HCT116 (cell line): ENCODE results near the gene DNAJB8. TPM values are rescaled to one million over a fixed set of nuclear protein-coding genes. Genes with fewer than 3 reads are reported as not detected.
A peak's percentile ranks its signal among the peaks of the same experiment; 100 is the strongest.

Source experiments
- ATAC-seq: fragments of 200-7000 bp; cut with Tn5 transposase; 2 replicates; pipeline ENCODE4 v1.9.1; 2020; ENCODE audit warnings: mild to moderate bottlenecking, moderate library complexity
- BruUV-seq: library from RNA; stranded (reverse); fragments of 400-500 nt; replicated peaks from 2 replicates; lab custom pipeline; 2021; lab: Mats Ljungman, UMichigan
- CTCF ChIA-PET: fragments of 300-600 bp; sonication (Branson Sonifier 250); formaldehyde crosslinking; loops from one replicate; lab custom pipeline; 2021; ENCODE audit warnings: antibody characterized with exemption; lab: Charles Lee
- POLR2A ChIA-PET: fragments of 300-600, 350-600 bp; sonication (Branson Sonifier 250); formaldehyde crosslinking; loops from one replicate; lab custom pipeline; 2021; ENCODE audit warnings: antibody characterized with exemption; lab: Charles Lee
- RAD21 ChIA-PET, 2 experiments: fragments of 300-600 bp; sonication (Branson Sonifier 250); formaldehyde crosslinking; loops; one replicate each; lab custom pipeline; 2023; ENCODE audit warnings: low total read pairs in 2 of 2; ENCODE audit not compliant: uncharacterized antibody in 2 of 2, unreplicated experiment in 2 of 2, low non-redundant PET in 1 of 2; lab: Charles Lee
- DNase-seq: peaks from one replicate; pipeline ENCODE4 v3.0.0-alpha.2; 2010; ENCODE audit warnings: low read depth, low spot score
- H2AFZ ChIP-seq: fragments of 200-600 bp; shearing (Covaris generic), sonication (generic); 2 replicates; pipeline ENCODE4 v1.6.1; 2017; ENCODE audit warnings: low read depth, mixed run types, mixed read lengths, antibody characterized with exemption, low read length; ENCODE audit not compliant: poor library complexity, severe bottlenecking
- H3K27ac ChIP-seq: 2 replicates; pipeline ENCODE4 v1.5.1; 2012; ENCODE audit warnings: low read depth, low read length
- H3K27me3 ChIP-seq: fragments of 200-600 bp; sonication (generic); 2 replicates; pipeline ENCODE4 v1.6.1; 2016; ENCODE audit warnings: mixed run types, low read length, mixed read lengths; ENCODE audit not compliant: insufficient read depth
- H3K36me3 ChIP-seq, 2 experiments: fragments of 200-500 bp in 1 of 2; fragments of 200-600 bp in 1 of 2; sonication (Bioruptor generic) in 1 of 2; sonication (generic) in 1 of 2; 2 replicates each; pipeline versions ENCODE4 v1.5.1 to v1.6.1; 2014 to 2016; ENCODE audit warnings: low read length in 2 of 2, inconsistent platforms in 1 of 2, mixed read lengths in 1 of 2, mixed run types in 1 of 2; ENCODE audit not compliant: insufficient read depth in 2 of 2, control insufficient read depth in 1 of 2
- H3K4me1 ChIP-seq, 2 experiments: fragments of 200-600 bp in 1 of 2; sonication (generic) in 1 of 2; 2 replicates each; pipeline versions ENCODE4 v1.5.1 to v1.6.1; 2012 to 2017; ENCODE audit warnings: low read length in 2 of 2, inconsistent platforms in 1 of 2, mild to moderate bottlenecking in 1 of 2, mixed read lengths in 1 of 2, mixed run types in 1 of 2, moderate library complexity in 1 of 2; ENCODE audit not compliant: insufficient read depth in 2 of 2, control insufficient read depth in 1 of 2
- H3K4me2 ChIP-seq: fragments of 200-600 bp; sonication (generic); 2 replicates; pipeline ENCODE4 v1.6.1; 2017; ENCODE audit warnings: mixed run types, low read length, mixed read lengths
- H3K4me3 ChIP-seq, 2 experiments: fragments of 200-600 bp in 1 of 2; sonication (generic) in 1 of 2; replicated peaks in 1 of 2; 2 replicates each; pipeline ENCODE4 v1.5.1; 2011 to 2016; ENCODE audit warnings: low read length in 2 of 2, control low read depth in 1 of 2, low read depth in 1 of 2, mild to moderate bottlenecking in 1 of 2, mixed read lengths in 1 of 2, mixed run types in 1 of 2
- H3K79me2 ChIP-seq: fragments of 200-600 bp; sonication (generic); 2 replicates; pipeline ENCODE4 v1.6.1; 2017; ENCODE audit warnings: mild to moderate bottlenecking, mixed run types, low read length, moderate library complexity, mixed read lengths; ENCODE audit not compliant: insufficient read depth
- H3K9ac ChIP-seq: fragments of 200-600 bp; sonication (generic); 2 replicates; pipeline ENCODE4 v1.6.1; 2016; ENCODE audit warnings: low read length, mixed read lengths
- H3K9me2 ChIP-seq: fragments of 200-600 bp; sonication (generic), shearing (Covaris generic); 2 replicates; pipeline ENCODE4 v1.6.1; 2017; ENCODE audit warnings: mixed run types, mild to moderate bottlenecking, moderate library complexity; ENCODE audit not compliant: insufficient read depth
- H3K9me3 ChIP-seq, 2 experiments: fragments of 200-500 bp in 1 of 2; fragments of 200-600 bp in 1 of 2; sonication (Bioruptor generic) in 1 of 2; sonication (generic) in 1 of 2; 2 replicates each; pipeline ENCODE4 v1.6.1; 2014 to 2017; ENCODE audit warnings: low read length in 2 of 2, mixed read lengths in 2 of 2, inconsistent platforms in 1 of 2, low read depth in 1 of 2, mild to moderate bottlenecking in 1 of 2, mixed run types in 1 of 2, moderate library complexity in 1 of 2; ENCODE audit not compliant: control insufficient read depth in 1 of 2, insufficient read depth in 1 of 2
- H4K20me1 ChIP-seq: fragments of 200-600 bp; sonication (generic), shearing (Covaris generic); 2 replicates; pipeline ENCODE4 v1.6.1; 2017; ENCODE audit warnings: mixed run types, mild to moderate bottlenecking, moderate library complexity; ENCODE audit not compliant: insufficient read depth
- CEBPB ChIP-seq: IDR thresholded peaks from 2 replicates; pipeline ENCODE4 v1.6.1; 2012; ENCODE audit warnings: low read depth
- EGR1 ChIP-seq: IDR thresholded peaks from 2 replicates; pipeline ENCODE4 v1.6.1; 2012; ENCODE audit warnings: low read depth
- ELF1 ChIP-seq: IDR thresholded peaks from 2 replicates; pipeline ENCODE4 v1.6.1; 2012; ENCODE audit warnings: low read depth, borderline replicate concordance
- SIN3A ChIP-seq: IDR thresholded peaks from 2 replicates; pipeline ENCODE4 v1.6.1; 2012; ENCODE audit warnings: low read depth
- SP1 ChIP-seq: IDR thresholded peaks from 2 replicates; pipeline ENCODE4 v1.6.1; 2012; ENCODE audit warnings: low read depth
- SRF ChIP-seq: IDR thresholded peaks from 2 replicates; pipeline ENCODE4 v1.6.1; 2012; ENCODE audit warnings: low read depth
- TCF7L2 ChIP-seq: IDR thresholded peaks from 2 replicates; pipeline ENCODE4 v1.7.0; 2011; ENCODE audit warnings: borderline replicate concordance, inconsistent platforms; ENCODE audit not compliant: insufficient read depth, insufficient read length; ENCODE audit errors: extremely low read depth
- ZFX ChIP-seq: fragments of 450-650 bp; IDR thresholded peaks from 2 replicates; pipeline ENCODE4 v1.6.1; 2017
- ZNF274 ChIP-seq: fragments of 200-500 bp; sonication (Bioruptor generic); IDR thresholded peaks from 2 replicates; pipeline ENCODE4 v1.6.1; 2014; ENCODE audit warnings: mild to moderate bottlenecking, low read depth, low read length, inconsistent platforms
- intact Hi-C: fragments of 100-400 bp; cut with micrococcal nuclease; formaldehyde crosslinking; loops from 2 replicates; pipeline ENCODE4 v1.10.0; 2022
- total RNA-seq: library from RNA; stranded (reverse); gene quantifications from one replicate; pipeline ENCODE4 v1.2.1, GENCODE V29; 2021; ENCODE audit not compliant: unreplicated experiment
- TF ChIP-seq, protein P1 (sequence below), 3 experiments: fragments of 200-600 bp in 1 of 3; sonication (generic) in 1 of 3; IDR thresholded peaks in 2 of 3; conservative IDR thresholded peaks in 1 of 3; 2 replicates each; pipeline ENCODE4 v1.5.1; 2012 to 2017; ENCODE audit warnings: low read depth in 2 of 3, low read length in 2 of 3, antibody characterized with exemption in 1 of 3, borderline replicate concordance in 1 of 3, control low read depth in 1 of 3, mild to moderate bottlenecking in 1 of 3, mixed read lengths in 1 of 3, mixed run types in 1 of 3, moderate library complexity in 1 of 3; ENCODE audit not compliant: insufficient read depth in 1 of 3
- TF ChIP-seq, protein P2 (sequence below): IDR thresholded peaks from 2 replicates; pipeline ENCODE4 v1.6.1; 2011; ENCODE audit warnings: mild to moderate bottlenecking, low read length, moderate library complexity; ENCODE audit not compliant: insufficient replicate concordance; ENCODE audit errors: extremely low read depth

DNAJB8 gene
- total RNA-seq, 1 experiment from 2014 or later: not detected

DNA sequence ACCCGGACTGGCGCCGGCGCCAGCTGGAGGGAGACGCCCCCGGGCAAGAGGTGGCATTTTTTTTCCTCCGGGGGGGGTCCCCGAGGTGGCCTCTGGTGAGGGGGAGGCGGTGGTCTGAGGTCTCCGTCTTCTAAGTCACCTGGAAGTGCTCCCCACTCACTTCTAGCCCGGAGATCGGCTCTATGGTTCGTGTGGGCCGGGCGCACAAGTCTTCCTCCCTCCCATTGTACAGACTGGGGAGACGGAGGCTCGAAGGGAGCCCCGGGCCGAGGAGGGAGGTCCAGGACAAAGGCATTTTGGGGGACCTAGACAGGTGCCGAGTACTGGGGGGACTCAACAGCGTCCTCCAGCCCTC is 21.9 kb upstream of the DNAJB8 start:
- BruUV-seq: no TSS peak
- peak overlapping the region; percentile 82 for H3K9ac ChIP-seq

More for the DNA sequence above, 21.9 kb upstream of the DNAJB8 start:
- Histone ChIP-seq H3K9me3 (no peaks in the 10 kb centered on the region), H3K4me1 (peaks cover 7 to 27% of the 10 kb centered on the region in 2 experiments), H3K27me3 (no peaks in the 10 kb centered on the region), H3K9me2 (no peaks in the 10 kb centered on the region), H4K20me1 (no peaks in the 10 kb centered on the region), H3K4me2 (peak overlapping the region; percentile 100), H3K27ac (peak overlapping the region; percentile 82), H3K79me2 (peaks cover 40% of the 10 kb centered on the region; the same call in 1 of the 2 replicates), H2AFZ (peak overlapping the region; percentile 80), H3K36me3 (peaks cover 0 to 10% of the 10 kb centered on the region in 2 experiments; a peak in 3 of 4 replicates), H3K4me3 (peak overlapping the region; percentile 75 to 76)
- POLR2A ChIA-PET: no interaction called here
- CTCF ChIA-PET: interaction anchor here (1.3 kb wide), 1 partner anchor 15 kb away, joined by 3 read pairs; no protein-coding TSS in a partner anchor
- TF ChIP-seq SRF (no peak), CEBPB (no peak), TCF7L2 (no peak), ELF1 (no peak), SP1 (no peak), ZNF274 (no peak), ZFX (no peak), SIN3A (no peak), EGR1 (no peak)
- TF ChIP-seq, protein P1, sequence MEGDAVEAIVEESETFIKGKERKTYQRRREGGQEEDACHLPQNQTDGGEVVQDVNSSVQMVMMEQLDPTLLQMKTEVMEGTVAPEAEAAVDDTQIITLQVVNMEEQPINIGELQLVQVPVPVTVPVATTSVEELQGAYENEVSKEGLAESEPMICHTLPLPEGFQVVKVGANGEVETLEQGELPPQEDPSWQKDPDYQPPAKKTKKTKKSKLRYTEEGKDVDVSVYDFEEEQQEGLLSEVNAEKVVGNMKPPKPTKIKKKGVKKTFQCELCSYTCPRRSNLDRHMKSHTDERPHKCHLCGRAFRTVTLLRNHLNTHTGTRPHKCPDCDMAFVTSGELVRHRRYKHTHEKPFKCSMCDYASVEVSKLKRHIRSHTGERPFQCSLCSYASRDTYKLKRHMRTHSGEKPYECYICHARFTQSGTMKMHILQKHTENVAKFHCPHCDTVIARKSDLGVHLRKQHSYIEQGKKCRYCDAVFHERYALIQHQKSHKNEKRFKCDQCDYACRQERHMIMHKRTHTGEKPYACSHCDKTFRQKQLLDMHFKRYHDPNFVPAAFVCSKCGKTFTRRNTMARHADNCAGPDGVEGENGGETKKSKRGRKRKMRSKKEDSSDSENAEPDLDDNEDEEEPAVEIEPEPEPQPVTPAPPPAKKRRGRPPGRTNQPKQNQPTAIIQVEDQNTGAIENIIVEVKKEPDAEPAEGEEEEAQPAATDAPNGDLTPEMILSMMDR (IDR thresholded peaks at IDR 0.05 in 2 of 3, conservative IDR thresholded peaks at IDR 0.05 in 1 of 3; ENCODE audit: borderline replicate concordance in 1 of 3, insufficient read depth in 1 of 3, low read depth in 2 of 3, low read length in 2 of 3): no peak
- TF ChIP-seq, protein P2, sequence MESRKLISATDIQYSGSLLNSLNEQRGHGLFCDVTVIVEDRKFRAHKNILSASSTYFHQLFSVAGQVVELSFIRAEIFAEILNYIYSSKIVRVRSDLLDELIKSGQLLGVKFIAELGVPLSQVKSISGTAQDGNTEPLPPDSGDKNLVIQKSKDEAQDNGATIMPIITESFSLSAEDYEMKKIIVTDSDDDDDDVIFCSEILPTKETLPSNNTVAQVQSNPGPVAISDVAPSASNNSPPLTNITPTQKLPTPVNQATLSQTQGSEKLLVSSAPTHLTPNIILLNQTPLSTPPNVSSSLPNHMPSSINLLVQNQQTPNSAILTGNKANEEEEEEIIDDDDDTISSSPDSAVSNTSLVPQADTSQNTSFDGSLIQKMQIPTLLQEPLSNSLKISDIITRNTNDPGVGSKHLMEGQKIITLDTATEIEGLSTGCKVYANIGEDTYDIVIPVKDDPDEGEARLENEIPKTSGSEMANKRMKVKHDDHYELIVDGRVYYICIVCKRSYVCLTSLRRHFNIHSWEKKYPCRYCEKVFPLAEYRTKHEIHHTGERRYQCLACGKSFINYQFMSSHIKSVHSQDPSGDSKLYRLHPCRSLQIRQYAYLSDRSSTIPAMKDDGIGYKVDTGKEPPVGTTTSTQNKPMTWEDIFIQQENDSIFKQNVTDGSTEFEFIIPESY: no peak
- ATAC-seq: peak; percentile 23
- intact Hi-C loops: loop anchor here (5.0 kb wide), 1 partner anchor 71 kb away; no protein-coding TSS in a partner anchor
- RAD21 ChIA-PET: no interaction called here
- DNase-seq: no peak
